GM12873 (cell line): Measurements from ENCODE around the gene AGR2.

Source experiments
- CTCF ChIP-seq: IDR thresholded peaks from 2 replicates; pipeline ENCODE4 v1.5.1; 2012; ENCODE audit warnings: low read depth, mild to moderate bottlenecking, moderate library complexity, low read length, control low read depth; ENCODE audit not compliant: insufficient read depth; ENCODE audit errors: missing control alignments

AGR2 gene

GRCh38 chr7:16804674-16805439 lies at the start of gene AGR2:
Gene AGR2 (minus strand): TSS chr7:16804999. CDS start chr7:16801796, 3,203 bp downstream.
- TF ChIP-seq CTCF: no peak

GRCh38 chr7:16851829-16852228 lies 47.0 kb upstream of the AGR2 start:
- no peak for TF ChIP-seq CTCF

GRCh38 chr7:16850614-16851466 lies 46.0 kb upstream of the AGR2 start:
- no peak for TF ChIP-seq CTCF

- no peak for TF ChIP-seq CTCF
Observed at GRCh38 chr7:16849296-16850148, 44.7 kb upstream of the AGR2 start.

GRCh38 chr7:16847381-16847860 lies 42.6 kb upstream of the AGR2 start:
- TF ChIP-seq CTCF: no peak

GRCh38 chr7:16846601-16847165 lies 41.9 kb upstream of the AGR2 start:
- no peak for TF ChIP-seq CTCF
